Heart right ventricle (tissue), 16 donors: ENCODE measurements around the gene CALD1. TPM values are rescaled to one million over a fixed set of nuclear protein-coding genes. Genes with fewer than 3 reads are reported as not detected.

Experiments used
- ATAC-seq, 8 donors: fragments of 200-7000 bp; cut with Tn5 transposase; one replicate each; pipeline ENCODE4 v1.9.1; 2020; ENCODE audit warnings: mild to moderate bottlenecking in 8 of 8, moderate library complexity in 8 of 8, moderate number of reproducible peaks in 1 of 8
- DNase-seq, 2 donors: peaks; one replicate each; pipeline ENCODE4 v3.0.0-alpha.2; 2020
- H3K27ac ChIP-seq, 10 donors: fragments of 200-600 bp; sonication (generic) in 2 of 10; one replicate each; pipeline versions ENCODE4 v1.5.0 to v1.8.0; 2020 to 2022; ENCODE audit warnings: mild to moderate bottlenecking in 3 of 10
- H3K27me3 ChIP-seq, 7 donors: fragments of 200-600 bp; one replicate each; pipeline ENCODE4 v1.8.0; 2021 to 2022; ENCODE audit warnings: mild to moderate bottlenecking in 2 of 7
- H3K36me3 ChIP-seq, 9 donors: fragments of 200-600 bp; sonication (generic) in 1 of 9; one replicate each; pipeline versions ENCODE4 v1.5.0 to v1.8.0; 2020 to 2022; ENCODE audit warnings: mild to moderate bottlenecking in 2 of 9
- H3K4me1 ChIP-seq, 9 donors: fragments of 200-600 bp; sonication (generic) in 1 of 9; one replicate each; pipeline versions ENCODE4 v1.5.0 to v1.8.0; 2020 to 2022; ENCODE audit warnings: mild to moderate bottlenecking in 4 of 9
- H3K4me3 ChIP-seq, 10 donors: fragments of 200-600 bp; sonication (generic) in 2 of 10; one replicate each; pipeline versions ENCODE4 v1.5.0 to v1.8.0; 2020 to 2022; ENCODE audit warnings: mild to moderate bottlenecking in 7 of 10, moderate library complexity in 2 of 10
- H3K9me3 ChIP-seq, 11 donors: fragments of 200-600 bp in 10 of 11; sonication (generic) in 2 of 11; one replicate each; pipeline versions ENCODE4 v1.5.0 to v1.8.0; 2013 to 2022; ENCODE audit warnings: mild to moderate bottlenecking in 2 of 11, control low read depth in 1 of 11, moderate library complexity in 1 of 11
- CTCF ChIP-seq, 9 donors: fragments of 200-600 bp; sonication (generic) in 2 of 9; IDR thresholded peaks; one replicate each; pipeline versions ENCODE4 v1.5.0 to v1.8.0; 2021 to 2022; ENCODE audit warnings: antibody characterized with exemption in 9 of 9, mild to moderate bottlenecking in 5 of 9, moderate library complexity in 1 of 9
- WGBS, 2 donors: extraction: QIAGEN DNeasy Blood & Tissue Kit; methylation state at CpG; one replicate each; pipeline ENCODE4 v1.1.7; 2013; ENCODE audit warnings: inconsistent platforms in 1 of 2; 5-methylcytosine and 5-hydroxymethylcytosine counted together
- intact Hi-C, 10 donors: fragments of 100-400 bp; cut with DNase I; formaldehyde crosslinking; loops; one replicate each; pipeline versions ENCODE4 v1.11.1 to v1.14.2; 2022
- polyA plus RNA-seq, 2 donors: library from polyadenylated mRNA; stranded (reverse); fragments of 200-250 nt; gene quantifications; one replicate each; pipeline ENCODE4 v1.2.3, GENCODE V29; 2013
- total RNA-seq, 10 donors: library from RNA; stranded (reverse); fragmentation: NEBNext Ultra II Directional in 3 of 10; extraction: Animal tissue kit (Norgen Biotek cat#: 25700) in 3 of 10; gene quantifications; one replicate each; pipeline versions ENCODE4 v1.2.1 to v1.2.4, GENCODE V29; 2021 to 2023
- donor health status: Arrhythmogenic right ventricular cardiomyopathy.
- donor health status: ischemic (EF 13 %, LVEDD 7.1; RV severe dilation, severe dysfunction).
- donor health status: healthy with polysubstance abuse.
- donor health status: DM: no; HTN: yes; CAD: no.
- donor health status: DM: no; HTN: no; CAD: no.
- donor health status: ischemic (EF 25% LVEDD 6.9; RV normal size, moderate dysfunction).
- donor health status: ischemic (EF 25% LVEDD 5.7; RV mildly dilated, moderate dysfunction).
- donor health status: healthy.
- donor health status: DM: yes; HTN: yes; CAD: no.
- donor health status: Ischemic cardiomyopathy.
- donor health status: ischemic (EF 35%, LVEDD 5.7; RV mildly dilated, moderate dysfunction).
- donor health status: nonischemic (EF 11% LVEDD 7.7; RV severe dilation, severe dysfunction).
- donor health status: DM: yes; HTN: yes; CAD: no.
- donor health status: PGD.
- donor health status: ischemic (EF 29% LVEDD 5.4; RV normal size, mild dysfunction).
- donor health status: nonischemic (EF 23%, LVEDD 6.1; RV moderate dilation, normal function).

Gene CALD1
- total and polyA plus RNA-seq, 12 donors, result 69.9 to 180 (median 126) TPM

DNA sequence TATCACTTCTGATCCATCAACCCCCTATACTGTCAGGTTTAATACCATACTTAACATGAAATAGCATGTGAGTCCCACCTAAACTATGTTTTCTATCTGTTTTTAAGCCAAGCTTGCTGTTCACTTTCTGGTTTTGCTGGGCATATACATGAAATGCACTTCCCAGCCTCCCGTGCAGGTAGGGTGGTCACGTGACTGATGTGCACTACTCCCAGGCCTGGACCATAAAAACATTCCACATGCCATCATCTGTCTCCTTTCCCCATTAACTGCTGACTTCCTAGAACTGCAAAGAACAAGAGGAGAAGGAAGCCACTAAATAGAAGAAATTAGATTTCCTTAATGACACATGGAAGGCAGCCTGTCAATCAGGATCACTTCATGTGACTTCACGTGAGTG is 40.1 kb upstream of the CALD1 start:
- 84 to 99% methylated on average over 3 of the region's 3 CpGs for WGBS, 2 donors
- DNase-seq, result no peak
- no peak for TF ChIP-seq CTCF (IDR thresholded peaks at IDR 0.05)
- no peak for ATAC-seq
- H3K27ac ChIP-seq, result peak overlapping the region in 2 of 10 donors; percentile 1 to 63
- intact Hi-C loops, result no loop called here
- no peaks in the 10 kb centered on the region for H3K27me3 ChIP-seq
- no peaks in the 10 kb centered on the region for H3K9me3 ChIP-seq
- peaks cover 0 to 27% (median 11%) of the 10 kb centered on the region in 9 donors for H3K4me1 ChIP-seq
- H3K36me3 ChIP-seq, result no peaks in the 10 kb centered on the region
- H3K4me3 ChIP-seq, result no peak overlapping the region

DNA sequence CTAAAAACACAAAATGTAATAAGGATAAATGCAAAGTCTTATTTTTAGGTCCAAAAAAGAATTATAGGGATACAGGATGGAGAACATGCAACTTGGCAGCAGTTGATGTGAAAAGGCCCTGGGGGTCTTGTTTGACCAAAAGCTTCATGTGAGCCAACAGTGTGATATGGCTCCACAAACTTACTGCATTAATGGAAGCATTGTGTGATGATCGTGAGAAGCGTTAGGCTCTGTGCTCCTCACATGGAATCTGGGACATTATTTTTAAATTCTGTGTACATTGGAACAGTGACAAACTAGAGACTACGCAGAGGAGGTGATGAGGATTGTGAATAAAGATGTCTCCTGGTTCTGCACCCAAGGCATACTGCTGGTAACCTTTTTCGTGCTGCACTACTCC is 39.1 kb upstream of the CALD1 start:
- H3K27me3 ChIP-seq, result no peaks in the 10 kb centered on the region
- no peak for TF ChIP-seq CTCF (IDR thresholded peaks at IDR 0.05)
- H3K4me1 ChIP-seq, result peaks cover 0 to 31% (median 11%) of the 10 kb centered on the region in 9 donors
- H3K9me3 ChIP-seq, result no peaks in the 10 kb centered on the region
- peak overlapping the region in 2 of 10 donors; percentile 12 to 82 for H3K27ac ChIP-seq
- 54 to 59% methylated on average over 4 of the region's 4 CpGs for WGBS, 2 donors
- no peak overlapping the region for H3K4me3 ChIP-seq
- intact Hi-C loops, result loop anchor here in 1 of 10 donors (5.0 kb wide), 1 partner anchor 48 kb away; no protein-coding TSS in a partner anchor
- DNase-seq (no peak), ATAC-seq (no peak)
- H3K36me3 ChIP-seq, result no peaks in the 10 kb centered on the region

DNA sequence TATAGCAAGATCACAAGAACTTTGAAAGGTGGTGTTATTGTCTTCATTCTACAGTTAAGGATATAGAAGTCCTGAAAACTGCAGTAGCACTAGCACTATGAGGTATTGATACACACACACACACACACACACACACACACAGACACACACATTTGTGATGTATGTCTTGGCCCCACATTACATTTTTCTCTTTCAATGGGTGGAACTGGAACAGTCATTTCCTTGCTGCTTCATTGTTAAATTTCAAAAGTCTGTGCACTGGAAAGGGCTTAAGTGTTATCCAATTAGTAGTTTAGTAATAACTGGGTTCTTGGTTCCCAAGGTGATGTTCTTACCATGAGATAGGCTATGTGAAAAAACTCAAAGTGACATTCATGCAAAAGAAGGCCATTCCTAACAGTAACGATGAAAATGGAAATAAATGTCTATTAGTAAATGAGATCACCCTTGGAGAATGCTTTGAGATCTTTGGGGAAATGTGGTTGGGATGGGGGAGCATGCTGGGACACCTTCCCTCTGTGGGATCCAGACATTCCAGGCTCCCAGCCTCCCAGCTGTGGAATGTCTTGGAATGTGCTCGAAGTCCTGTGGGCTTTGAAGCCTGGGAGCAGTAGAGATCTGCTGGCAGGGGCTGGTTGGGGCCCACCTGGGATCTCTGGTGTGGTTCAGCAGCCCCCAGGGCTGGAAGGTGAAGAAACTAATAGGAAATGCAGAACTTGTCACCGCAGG is 37.4 kb upstream of the CALD1 start:
- Histone ChIP-seq H3K36me3 (no peaks in the 10 kb centered on the region), H3K9me3 (no peaks in the 10 kb centered on the region), H3K4me1 (peaks cover 0 to 31% (median 11%) of the 10 kb centered on the region in 9 donors), H3K27me3 (no peaks in the 10 kb centered on the region), H3K27ac (peak overlapping the region in 9 of 10 donors; percentile 46 to 82 (median 70)), H3K4me3 (no peak overlapping the region)
- intact Hi-C loops, result loop anchor here in 1 of 10 donors (5.0 kb wide), 1 partner anchor 50 kb away; no protein-coding TSS in a partner anchor
- peak in 7 of 8 donors; percentile 42 to 81 (median 59) for ATAC-seq
- 61 to 73% methylated on average over 3 of the region's 3 CpGs for WGBS, 2 donors
- peak in 1 of 2 donors; percentile 25 for DNase-seq
- TF ChIP-seq CTCF (IDR thresholded peaks at IDR 0.05), result no peak

DNA sequence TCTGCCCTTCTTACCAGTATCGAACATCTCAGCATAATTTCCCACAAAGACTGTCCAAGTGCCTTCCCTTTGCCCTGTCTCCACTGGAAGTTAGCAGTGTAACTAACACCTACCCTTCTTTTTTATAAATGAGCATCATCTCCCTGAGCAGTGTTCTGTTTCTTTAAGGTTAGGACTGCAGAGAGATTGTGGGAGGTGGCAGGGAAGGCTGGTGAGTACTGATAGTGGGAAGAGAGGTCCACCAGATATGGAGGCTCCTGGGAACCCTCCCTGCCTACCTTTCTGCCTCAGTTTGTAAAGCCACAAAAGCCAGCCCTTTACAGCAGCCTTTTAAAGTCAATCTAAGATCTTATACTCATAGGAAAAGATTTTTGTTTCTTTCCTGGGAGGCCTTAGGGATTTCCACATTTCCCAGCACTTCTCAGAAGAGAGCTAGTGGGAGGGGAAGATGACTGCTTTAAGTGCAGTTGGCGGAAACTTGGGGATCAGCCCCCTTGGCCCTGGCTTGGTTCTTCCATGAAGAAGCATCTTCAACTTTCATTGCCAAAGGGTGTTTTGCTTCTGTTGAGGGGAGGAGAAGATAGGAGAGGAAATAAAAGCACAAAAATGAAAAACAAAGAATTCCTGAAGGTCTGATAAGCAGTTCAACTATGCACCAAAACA is 36.6 kb upstream of the CALD1 start:
- H3K36me3 ChIP-seq, result no peaks in the 10 kb centered on the region
- no peaks in the 10 kb centered on the region for H3K27me3 ChIP-seq
- H3K9me3 ChIP-seq, result no peaks in the 10 kb centered on the region
- 44 to 64% methylated on average over 2 of the region's 2 CpGs for WGBS, 2 donors
- peak overlapping the region in 9 of 10 donors; percentile 46 to 82 (median 70) for H3K27ac ChIP-seq
- TF ChIP-seq CTCF (IDR thresholded peaks at IDR 0.05), result no peak
- ATAC-seq (peak; percentile 10 to 79 (median 54)), DNase-seq (peak in 1 of 2 donors; percentile 48)
- H3K4me1 ChIP-seq, result peaks cover 0 to 31% (median 11%) of the 10 kb centered on the region in 9 donors
- H3K4me3 ChIP-seq, result no peak overlapping the region
- intact Hi-C loops, result loop anchor here in 1 of 10 donors (5.0 kb wide), 1 partner anchor 51 kb away; no protein-coding TSS in a partner anchor
